B cell (primary cell): Measurements from ENCODE around the gene UNC5B. TPM values are rescaled to one million over a fixed set of nuclear protein-coding genes. Genes with fewer than 3 reads are reported as not detected.

Experiments
- ATAC-seq: fragments of 200-7000 bp; cut with Tn5 transposase; one replicate; pipeline ENCODE4 v1.10.0; 2021; ENCODE audit warnings: low read depth, mild to moderate bottlenecking, moderate number of reproducible peaks, moderate library complexity
- CTCF ChIA-PET: fragments of 350-600 bp; sonication (Branson Sonifier 250); formaldehyde crosslinking; loops from one replicate; lab custom pipeline; 2021; ENCODE audit warnings: antibody characterized with exemption, inconsistent platforms; lab: Charles Lee
- POLR2A ChIA-PET: fragments of 350-600 bp; sonication (Branson Sonifier 250); formaldehyde crosslinking; loops from one replicate; lab custom pipeline; 2021; ENCODE audit warnings: antibody characterized with exemption; lab: Charles Lee
- DNase-seq: peaks from one replicate; pipeline ENCODE4 v3.0.0; 2013
- H2AFZ ChIP-seq: 2 replicates; pipeline ENCODE4 v1.6.1; 2012; ENCODE audit warnings: mild to moderate bottlenecking, low read depth, low read length; ENCODE audit not compliant: insufficient read depth, poor library complexity, severe bottlenecking
- H3K27ac ChIP-seq, 2 donors: 1 replicate in 1 of 2; 2 replicates in 1 of 2; pipeline ENCODE4 v1.5.1; 2012 to 2013; ENCODE audit warnings: low read length in 2 of 2, mild to moderate bottlenecking in 2 of 2, moderate library complexity in 1 of 2
- H3K27me3 ChIP-seq, 4 experiments: fragments of 200-600 bp in 1 of 4; sonication (generic) in 1 of 4; replicated peaks in 1 of 4; 1 replicate in 2 of 4; 2 replicates in 2 of 4; pipeline versions ENCODE4 v1.6.1 to v1.7.0; 2013 to 2016; ENCODE audit warnings: low read length in 3 of 4, mild to moderate bottlenecking in 2 of 4, mixed read lengths in 1 of 4, moderate library complexity in 1 of 4; ENCODE audit not compliant: insufficient read depth in 4 of 4, control insufficient read depth in 3 of 4; ENCODE audit errors: control extremely low read depth in 1 of 4
- H3K36me3 ChIP-seq, 2 experiments: replicated peaks in 1 of 2; 1 replicate in 1 of 2; 2 replicates in 1 of 2; pipeline versions ENCODE4 v1.6.1 to v1.7.1; 2013; ENCODE audit warnings: low read length in 1 of 2; ENCODE audit not compliant: insufficient read depth in 2 of 2, control insufficient read depth in 1 of 2; ENCODE audit errors: control extremely low read depth in 1 of 2, extremely low read depth in 1 of 2
- H3K4me1 ChIP-seq, 2 donors: fragments of 200-600 bp in 1 of 2; sonication (generic) in 1 of 2; 1 replicate in 1 of 2; 2 replicates in 1 of 2; pipeline versions ENCODE4 v1.5.1 to v1.6.1; 2013 to 2017; ENCODE audit warnings: low read length in 2 of 2; ENCODE audit not compliant: control insufficient read depth in 2 of 2, insufficient read depth in 2 of 2
- H3K4me2 ChIP-seq: replicated peaks from 2 replicates; pipeline ENCODE3; 2012; ENCODE audit warnings: mild to moderate bottlenecking, low read depth, low read length; ENCODE audit not compliant: poor library complexity, severe bottlenecking
- H3K4me3 ChIP-seq, 5 experiments: fragments of 200-600 bp in 1 of 5; sonication (generic) in 1 of 5; 1 replicate in 3 of 5; 2 replicates in 2 of 5; pipeline versions ENCODE4 v1.5.1 to v1.7.0; 2011 to 2016; ENCODE audit warnings: low read length in 4 of 5, mild to moderate bottlenecking in 4 of 5, low read depth in 2 of 5, control low read depth in 1 of 5, moderate library complexity in 1 of 5; ENCODE audit not compliant: insufficient read depth in 1 of 5; ENCODE audit errors: control extremely low read depth in 1 of 5, extremely low read depth in 1 of 5
- H3K79me2 ChIP-seq: fragments of 200-600 bp; sonication (generic); one replicate; pipeline ENCODE4 v1.6.0; 2016; ENCODE audit warnings: low read length; ENCODE audit not compliant: control insufficient read depth, insufficient read depth
- H3K9ac ChIP-seq: fragments of 200-600 bp; sonication (generic); 2 replicates; pipeline ENCODE4 v1.6.1; 2017; ENCODE audit warnings: mild to moderate bottlenecking, low read length, moderate library complexity
- H3K9me3 ChIP-seq, 3 donors: one replicate each; pipeline versions ENCODE4 v1.6.1 to v1.7.1; 2013; ENCODE audit warnings: low read length in 2 of 3; ENCODE audit not compliant: control insufficient read depth in 2 of 3, insufficient read depth in 1 of 3; ENCODE audit errors: control extremely low read depth in 1 of 3
- H4K20me1 ChIP-seq: 2 replicates; pipeline ENCODE4 v1.6.0; 2012; ENCODE audit warnings: mild to moderate bottlenecking, low read length; ENCODE audit not compliant: insufficient read depth, control insufficient read depth, poor library complexity, severe bottlenecking
- H3K27ac Mint-ChIP-seq: one replicate; pipeline ENCODE4 v1.8.0; 2021; ENCODE audit warnings: mixed read lengths
- H3K27me3 Mint-ChIP-seq: one replicate; pipeline ENCODE4 v1.8.0; 2021; ENCODE audit warnings: mixed read lengths
- H3K4me1 Mint-ChIP-seq: one replicate; pipeline ENCODE4 v1.8.0; 2021; ENCODE audit warnings: mixed read lengths
- H3K4me3 Mint-ChIP-seq: one replicate; pipeline ENCODE4 v1.8.0; 2021; ENCODE audit warnings: mixed read lengths
- H3K9me3 Mint-ChIP-seq: one replicate; pipeline ENCODE4 v1.8.0; 2022; ENCODE audit warnings: mixed read lengths; ENCODE audit not compliant: insufficient read depth
- CTCF ChIP-seq: fragments of 200-600 bp; IDR thresholded peaks from one replicate; pipeline ENCODE4 v1.8.0; 2022; ENCODE audit warnings: antibody characterized with exemption, mild to moderate bottlenecking
- EZH2 ChIP-seq: IDR thresholded peaks from 2 replicates; pipeline ENCODE4 v1.6.1; 2012; ENCODE audit warnings: borderline replicate concordance, low read depth, mild to moderate bottlenecking, moderate library complexity, low read length; ENCODE audit not compliant: insufficient read depth, poor library complexity, severe bottlenecking
- WGBS: methylation state at CpG from one replicate; pipeline ENCODE4 v1.1.5; 2013; ENCODE audit warnings: missing lambda C conversion rate; ENCODE audit not compliant: insufficient coverage; 5-methylcytosine and 5-hydroxymethylcytosine counted together
- intact Hi-C: fragments of 100-400 bp; cut with micrococcal nuclease; formaldehyde crosslinking; loops from one replicate; pipeline ENCODE4 v1.10.0; 2022
- polyA plus RNA-seq: library from polyadenylated mRNA; depleted of rRNA; stranded (reverse); fragments of >200 nt; gene quantifications from 2 replicates; pipeline ENCODE4 v1.2.3, GENCODE V29; 2012
- total RNA-seq, 2 donors: library from RNA; stranded (reverse); fragments of 120-200 nt in 1 of 2; gene quantifications; 1 replicate in 1 of 2; 2 replicates in 1 of 2; pipeline versions ENCODE4 v1.2.3 to v1.2.4, GENCODE V29; 2013 to 2022

The UNC5B gene
- total and polyA plus RNA-seq, 2 donors (not counting 1 experiment from before 2014, with no cell fraction given), result not detected

- peaks cover 0 to 3% of the 10 kb centered on the region in 2 experiments for H3K36me3 ChIP-seq
- Mint-ChIP-seq H3K4me1 (no peaks in the 10 kb centered on the region), H3K4me3 (no peak overlapping the region), H3K27me3 (no peaks in the 10 kb centered on the region), H3K27ac (no peak overlapping the region), H3K9me3 (no peaks in the 10 kb centered on the region)
- TF ChIP-seq EZH2, result no peak
- H2AFZ ChIP-seq, result no peak overlapping the region
- H3K79me2 ChIP-seq, result no peaks in the 10 kb centered on the region
- CTCF ChIA-PET, result no interaction called here
- intact Hi-C loops, result no loop called here
- no peaks in the 10 kb centered on the region for H3K4me1 ChIP-seq
- H3K27me3 ChIP-seq, result no peaks in the 10 kb centered on the region
- WGBS, result 88% methylated on average over 10 of the region's 10 CpGs
- H3K9ac ChIP-seq, result no peak overlapping the region
- H3K4me2 ChIP-seq, result no peak overlapping the region
- H3K4me3 ChIP-seq, result no peak overlapping the region
- POLR2A ChIA-PET, result no interaction called here
- DNase-seq, result no peak
- no peaks in the 10 kb centered on the region for H3K9me3 ChIP-seq
- H3K27ac ChIP-seq, result no peak overlapping the region
- H4K20me1 ChIP-seq, result no peaks in the 10 kb centered on the region
- no peak for ATAC-seq
Measured at GRCh38 chr10:71345694-71346093, 133.3 kb downstream of the UNC5B start.

GRCh38 chr10:71346731-71347130 lies 134.4 kb downstream of the UNC5B start:
- Histone ChIP-seq H4K20me1 (no peaks in the 10 kb centered on the region), H3K9me3 (no peaks in the 10 kb centered on the region), H3K4me3 (no peak overlapping the region), H3K79me2 (no peaks in the 10 kb centered on the region), H3K9ac (no peak overlapping the region), H3K27me3 (no peaks in the 10 kb centered on the region), H3K4me1 (no peaks in the 10 kb centered on the region), H3K36me3 (peaks cover 0 to under 1% of the 10 kb centered on the region in 2 experiments), H3K4me2 (no peak overlapping the region), H3K27ac (no peak overlapping the region), H2AFZ (no peak overlapping the region)
- DNase-seq (no peak), ATAC-seq (no peak)
- Mint-ChIP-seq H3K27ac (no peak overlapping the region), H3K27me3 (no peaks in the 10 kb centered on the region), H3K4me1 (no peaks in the 10 kb centered on the region), H3K9me3 (no peaks in the 10 kb centered on the region), H3K4me3 (no peak overlapping the region)
- intact Hi-C loops, result no loop called here
- TF ChIP-seq CTCF, result no peak
- no peak for TF ChIP-seq EZH2
- ChIA-PET CTCF (no interaction called here), POLR2A (interaction anchor here (0.6 kb wide), 1 partner anchor 28 kb away, joined by 5 read pairs; the partner anchor contains the start of gene SLC29A3)
- WGBS, result 100% methylated on average over 2 of the region's 3 CpGs
